ENCODE data around the gene MT1A. TPM values are rescaled to one million over a fixed set of nuclear protein-coding genes. Genes with fewer than 3 reads are reported as not detected.

MT1A gene
- total and polyA plus RNA-seq, 2 experiments from 2014 or later = 1.9 TPM; not detected in 1

- 95% methylated on average over 7 of the region's 7 CpGs for WGBS (ENCODE audit: low lambda C conversion rate, missing lambda C conversion rate)
- Histone ChIP-seq H3K4me2 (no peak overlapping the region), H3K36me3 (replicated peaks; ENCODE audit: insufficient read depth, low read depth) (no peaks in the 10 kb centered on the region), H3K79me2 (no peaks in the 10 kb centered on the region), H3K9me3 (ENCODE audit: low read depth) (no peaks in the 10 kb centered on the region), H3K4me1 (ENCODE audit: insufficient read depth) (peaks cover 7% of the 10 kb centered on the region), H3K27me3 (peaks cover 13% of the 10 kb centered on the region), H4K20me1 (ENCODE audit: insufficient read depth, poor library complexity, severe bottlenecking) (no peaks in the 10 kb centered on the region), H3K9me2 (replicated peaks; ENCODE audit: insufficient read depth) (no peaks in the 10 kb centered on the region), H2AFZ (no peak overlapping the region), H3K4me3 (no peak overlapping the region), H3K27ac (no peak overlapping the region)
- DNase-seq (ENCODE audit: low spot score) = no peak
- no peak for TF ChIP-seq EZH2 (IDR thresholded peaks at IDR 0.05; ENCODE audit: borderline replicate concordance)
- TF ChIP-seq, protein P1, sequence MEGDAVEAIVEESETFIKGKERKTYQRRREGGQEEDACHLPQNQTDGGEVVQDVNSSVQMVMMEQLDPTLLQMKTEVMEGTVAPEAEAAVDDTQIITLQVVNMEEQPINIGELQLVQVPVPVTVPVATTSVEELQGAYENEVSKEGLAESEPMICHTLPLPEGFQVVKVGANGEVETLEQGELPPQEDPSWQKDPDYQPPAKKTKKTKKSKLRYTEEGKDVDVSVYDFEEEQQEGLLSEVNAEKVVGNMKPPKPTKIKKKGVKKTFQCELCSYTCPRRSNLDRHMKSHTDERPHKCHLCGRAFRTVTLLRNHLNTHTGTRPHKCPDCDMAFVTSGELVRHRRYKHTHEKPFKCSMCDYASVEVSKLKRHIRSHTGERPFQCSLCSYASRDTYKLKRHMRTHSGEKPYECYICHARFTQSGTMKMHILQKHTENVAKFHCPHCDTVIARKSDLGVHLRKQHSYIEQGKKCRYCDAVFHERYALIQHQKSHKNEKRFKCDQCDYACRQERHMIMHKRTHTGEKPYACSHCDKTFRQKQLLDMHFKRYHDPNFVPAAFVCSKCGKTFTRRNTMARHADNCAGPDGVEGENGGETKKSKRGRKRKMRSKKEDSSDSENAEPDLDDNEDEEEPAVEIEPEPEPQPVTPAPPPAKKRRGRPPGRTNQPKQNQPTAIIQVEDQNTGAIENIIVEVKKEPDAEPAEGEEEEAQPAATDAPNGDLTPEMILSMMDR (IDR thresholded peaks at IDR 0.05; ENCODE audit: poor library complexity) = no peak
- TF ChIP-seq EZH2phosphoT487 (IDR thresholded peaks at IDR 0.05; ENCODE audit: low read depth, severe bottlenecking, unreplicated experiment) = no peak
Observed at GRCh38 chr16:56686758-56687157, 48.3 kb downstream of the MT1A start.

- H2AFZ ChIP-seq = no peak overlapping the region
- H3K4me1 ChIP-seq (ENCODE audit: insufficient read depth) = no peaks in the 10 kb centered on the region
- no peaks in the 10 kb centered on the region for H3K9me2 ChIP-seq (replicated peaks; ENCODE audit: insufficient read depth)
- H4K20me1 ChIP-seq (ENCODE audit: insufficient read depth, poor library complexity, severe bottlenecking) = no peaks in the 10 kb centered on the region
- H3K79me2 ChIP-seq = no peaks in the 10 kb centered on the region
- no peaks in the 10 kb centered on the region for H3K9me3 ChIP-seq (ENCODE audit: low read depth)
- WGBS (ENCODE audit: low lambda C conversion rate, missing lambda C conversion rate) = 50% methylated on average over 1 of the region's 1 CpG
- no peak for DNase-seq (ENCODE audit: low spot score)
- no peaks in the 10 kb centered on the region for H3K36me3 ChIP-seq (replicated peaks; ENCODE audit: insufficient read depth, low read depth)
- no peak overlapping the region for H3K4me2 ChIP-seq
- no peak for TF ChIP-seq EZH2 (IDR thresholded peaks at IDR 0.05; ENCODE audit: borderline replicate concordance)
- TF ChIP-seq, protein P1 (IDR thresholded peaks at IDR 0.05; ENCODE audit: poor library complexity) = no peak
- no peak for TF ChIP-seq EZH2phosphoT487 (IDR thresholded peaks at IDR 0.05; ENCODE audit: low read depth, severe bottlenecking, unreplicated experiment)
- H3K27me3 ChIP-seq = peaks cover 1% of the 10 kb centered on the region
- H3K4me3 ChIP-seq = no peak overlapping the region
- H3K27ac ChIP-seq = no peak overlapping the region
Observed at GRCh38 chr16:56688762-56689161, 50.3 kb downstream of the MT1A start.

DNA sequence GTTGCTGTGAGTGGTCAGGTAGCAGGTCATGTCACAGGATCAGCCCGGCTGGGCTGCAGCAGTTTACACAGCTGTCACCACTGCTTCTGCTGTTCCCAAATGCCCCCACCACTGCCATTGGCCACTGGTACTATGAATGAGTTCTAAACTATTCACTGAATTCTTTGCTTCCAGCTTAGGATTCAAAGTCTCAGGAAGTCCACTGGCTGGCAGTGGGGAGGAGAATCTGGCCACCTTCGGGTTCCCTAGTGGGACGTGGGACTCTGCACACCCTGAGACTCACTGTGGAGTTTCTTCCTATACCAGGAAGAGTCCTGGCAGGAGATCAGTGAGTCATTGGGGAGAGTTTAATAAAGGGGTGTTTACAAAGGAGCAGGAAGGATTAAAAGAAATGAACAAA lies 50.7 kb downstream of the MT1A start:
- Histone ChIP-seq H2AFZ (no peak overlapping the region), H3K4me1 (ENCODE audit: insufficient read depth) (no peaks in the 10 kb centered on the region)

More for the DNA sequence above, 50.7 kb downstream of the MT1A start:
- Histone ChIP-seq H3K4me3 (no peak overlapping the region), H4K20me1 (ENCODE audit: insufficient read depth, poor library complexity, severe bottlenecking) (no peaks in the 10 kb centered on the region), H3K9me3 (ENCODE audit: low read depth) (no peaks in the 10 kb centered on the region), H3K27me3 (no peaks in the 10 kb centered on the region), H3K9me2 (replicated peaks; ENCODE audit: insufficient read depth) (no peaks in the 10 kb centered on the region), H3K79me2 (no peaks in the 10 kb centered on the region), H3K4me2 (no peak overlapping the region), H3K27ac (no peak overlapping the region), H3K36me3 (replicated peaks; ENCODE audit: insufficient read depth, low read depth) (no peaks in the 10 kb centered on the region)
- 86% methylated on average over 3 of the region's 3 CpGs for WGBS (ENCODE audit: low lambda C conversion rate, missing lambda C conversion rate)
- no peak for DNase-seq (ENCODE audit: low spot score)
- TF ChIP-seq EZH2phosphoT487 (IDR thresholded peaks at IDR 0.05; ENCODE audit: low read depth, severe bottlenecking, unreplicated experiment) (no peak), EZH2 (IDR thresholded peaks at IDR 0.05; ENCODE audit: borderline replicate concordance) (no peak)
- TF ChIP-seq, protein P1 (IDR thresholded peaks at IDR 0.05; ENCODE audit: poor library complexity) = no peak

Other genes with a start within 250 kb of the MT1A start
- 109 and 135 TPM in 2 replicates for gene AMFR, start 213.1 kb upstream of the MT1A start, total RNA-seq
- 56.2 and 67.2 TPM in 2 replicates for gene AMFR, start 213.1 kb upstream of the MT1A start, polyA plus RNA-seq
- 75.3 and 76.6 TPM in 2 replicates for gene NUDT21, start 187.3 kb upstream of the MT1A start, total RNA-seq
- gene NUDT21, start 187.3 kb upstream of the MT1A start, polyA plus RNA-seq = 44.7 and 47.4 TPM in 2 replicates
- 45.6 and 58.9 TPM in 2 replicates for gene OGFOD1, start 187.1 kb upstream of the MT1A start, total RNA-seq
- 37.0 and 55.5 TPM in 2 replicates for gene OGFOD1, start 187.1 kb upstream of the MT1A start, polyA plus RNA-seq
- gene BBS2, start 118.6 kb upstream of the MT1A start, total RNA-seq = 39.0 and 47.0 TPM in 2 replicates
- gene BBS2, start 118.6 kb upstream of the MT1A start, polyA plus RNA-seq = 31.5 and 40.8 TPM in 2 replicates
- gene MT4, start 73.6 kb upstream of the MT1A start, total RNA-seq = not detected in 2 replicates
- gene MT4, start 73.6 kb upstream of the MT1A start, polyA plus RNA-seq = not detected in 2 replicates
- gene MT3, start 49.1 kb upstream of the MT1A start, total RNA-seq = not detected in 2 replicates
- gene MT3, start 49.1 kb upstream of the MT1A start, polyA plus RNA-seq = not detected in 2 replicates
- 64.9 and 70.3 TPM in 2 replicates for gene MT2A, start 30.1 kb upstream of the MT1A start, total RNA-seq
- 914 and 1,143 TPM in 2 replicates for gene MT2A, start 30.1 kb upstream of the MT1A start, polyA plus RNA-seq
- 42.3 and 65.5 TPM in 2 replicates for gene MT1E, start 12.9 kb upstream of the MT1A start, total RNA-seq
- gene MT1E, start 12.9 kb upstream of the MT1A start, polyA plus RNA-seq = 105 and 121 TPM in 2 replicates
- gene MT1M, start 6.0 kb upstream of the MT1A start, total RNA-seq = 0.60 TPM in 1 of 2 replicates, not detected in the other
- gene MT1M, start 6.0 kb upstream of the MT1A start, polyA plus RNA-seq = 0.26 TPM in 1 of 2 replicates, not detected in the other
- gene MT1B, start 13.2 kb downstream of the MT1A start, total RNA-seq = not detected in 2 replicates
- 0.47 and 2.2 TPM in 2 replicates for gene MT1B, start 13.2 kb downstream of the MT1A start, polyA plus RNA-seq
- gene MT1F, start 19.3 kb downstream of the MT1A start, total RNA-seq = 3.1 and 7.1 TPM in 2 replicates
- 8.7 and 11.8 TPM in 2 replicates for gene MT1F, start 19.3 kb downstream of the MT1A start, polyA plus RNA-seq
- 49.7 and 64.1 TPM in 2 replicates for gene MT1G, start 29.4 kb downstream of the MT1A start, total RNA-seq
- 44.5 and 45.3 TPM in 2 replicates for gene MT1G, start 29.4 kb downstream of the MT1A start, polyA plus RNA-seq
- gene MT1H, start 31.1 kb downstream of the MT1A start, total RNA-seq = 2.1 TPM in 1 of 2 replicates, not detected in the other
- 2.0 and 13.5 TPM in 2 replicates for gene MT1H, start 31.1 kb downstream of the MT1A start, polyA plus RNA-seq
- gene MT1X, start 43.8 kb downstream of the MT1A start, total RNA-seq = 39.8 and 52.0 TPM in 2 replicates
- 121 and 127 TPM in 2 replicates for gene MT1X, start 43.8 kb downstream of the MT1A start, polyA plus RNA-seq
- 23.5 and 36.4 TPM in 2 replicates for gene NUP93, start 91.5 kb downstream of the MT1A start, total RNA-seq
- gene NUP93, start 91.5 kb downstream of the MT1A start, polyA plus RNA-seq = 35.7 and 39.6 TPM in 2 replicates
- gene SLC12A3, start 226.5 kb downstream of the MT1A start, total RNA-seq = not detected in 2 replicates
- not detected in 2 replicates for gene SLC12A3, start 226.5 kb downstream of the MT1A start, polyA plus RNA-seq